DOHH2 (cell line): ENCODE data around the gene PTGS1.

Source experiments
- H3F3A ChIP-seq: fragments of 200-600 bp; sonication (generic), shearing (Covaris generic); 2 replicates; pipeline ENCODE4 v1.6.0; 2016; ENCODE audit warnings: antibody characterized with exemption, mild to moderate bottlenecking; ENCODE audit not compliant: control insufficient read depth, insufficient read depth
- H3K27ac ChIP-seq: fragments of 200-600 bp; sonication (generic); 2 replicates; pipeline ENCODE4 v1.5.1; 2014; ENCODE audit warnings: low read depth, mild to moderate bottlenecking, low read length, moderate library complexity
- H3K27me3 ChIP-seq: fragments of 200-600 bp; sonication (generic); 2 replicates; pipeline ENCODE4 v1.6.1; 2014; ENCODE audit warnings: mild to moderate bottlenecking, low read length, mixed read lengths; ENCODE audit not compliant: control insufficient read depth
- H3K36me3 ChIP-seq: fragments of 200-600 bp; sonication (generic); 2 replicates; pipeline ENCODE4 v1.6.1; 2014; ENCODE audit warnings: mild to moderate bottlenecking, low read length, moderate library complexity, mixed read lengths; ENCODE audit not compliant: control insufficient read depth
- H3K4me1 ChIP-seq: fragments of 200-600 bp; sonication (generic); 2 replicates; pipeline ENCODE4 v1.6.1; 2014; ENCODE audit warnings: mild to moderate bottlenecking, low read length, mixed read lengths; ENCODE audit not compliant: control insufficient read depth
- H3K4me2 ChIP-seq: fragments of 200-600 bp; sonication (generic); 2 replicates; pipeline ENCODE4 v1.6.0; 2014; ENCODE audit warnings: mild to moderate bottlenecking, low read length, moderate library complexity
- H3K4me3 ChIP-seq: fragments of 200-600 bp; sonication (generic); 2 replicates; pipeline ENCODE4 v1.5.1; 2014; ENCODE audit warnings: mild to moderate bottlenecking, low read length, mixed read lengths
- H3K79me2 ChIP-seq: fragments of 200-600 bp; sonication (generic); 2 replicates; pipeline ENCODE4 v1.6.1; 2014; ENCODE audit warnings: mild to moderate bottlenecking, low read length, mixed read lengths; ENCODE audit not compliant: control insufficient read depth
- H3K9me2 ChIP-seq: fragments of 200-600 bp; sonication (generic); replicated peaks from 2 replicates; pipeline ENCODE4 v1.6.1; 2014; ENCODE audit warnings: mild to moderate bottlenecking, low read length, mixed read lengths; ENCODE audit not compliant: control insufficient read depth
- H3K9me3 ChIP-seq: fragments of 200-600 bp; sonication (generic); 2 replicates; pipeline ENCODE4 v1.6.1; 2014; ENCODE audit warnings: antibody characterized with exemption, low read length, mixed read lengths; ENCODE audit not compliant: control insufficient read depth, insufficient read depth
- H4K20me1 ChIP-seq: fragments of 200-600 bp; sonication (generic); 2 replicates; pipeline ENCODE4 v1.6.0; 2014; ENCODE audit warnings: low read depth, mild to moderate bottlenecking, antibody characterized with exemption, low read length, moderate library complexity; ENCODE audit not compliant: control insufficient read depth, insufficient read depth
- EZH2phosphoT487 ChIP-seq: fragments of 200-600 bp; sonication (generic); IDR thresholded peaks from 2 replicates; pipeline ENCODE4 v1.6.1; 2017; ENCODE audit warnings: borderline replicate concordance, mild to moderate bottlenecking, antibody characterized with exemption, low read length, moderate library complexity, mixed read lengths
- TF ChIP-seq, protein P1 (sequence below): fragments of 200-600 bp; sonication (generic); IDR thresholded peaks from one replicate; pipeline ENCODE4 v1.5.1; 2014; ENCODE audit warnings: antibody characterized with exemption, mild to moderate bottlenecking, low read depth, low read length; ENCODE audit not compliant: poor library complexity, severe bottlenecking

Gene PTGS1

GRCh38 chr9:122383992-122384461 lies 13.2 kb downstream of the PTGS1 start:
- Histone ChIP-seq H3K36me3 (no peaks in the 10 kb centered on the region), H3K4me3 (no peak overlapping the region), H3F3A (no peaks in the 10 kb centered on the region), H3K9me2 (no peaks in the 10 kb centered on the region), H3K9me3 (peaks cover 10% of the 10 kb centered on the region), H4K20me1 (no peaks in the 10 kb centered on the region), H3K4me2 (no peak overlapping the region), H3K27me3 (no peaks in the 10 kb centered on the region), H3K4me1 (peaks cover 17% of the 10 kb centered on the region), H3K27ac (no peak overlapping the region), H3K79me2 (no peaks in the 10 kb centered on the region)
- TF ChIP-seq, protein P1, sequence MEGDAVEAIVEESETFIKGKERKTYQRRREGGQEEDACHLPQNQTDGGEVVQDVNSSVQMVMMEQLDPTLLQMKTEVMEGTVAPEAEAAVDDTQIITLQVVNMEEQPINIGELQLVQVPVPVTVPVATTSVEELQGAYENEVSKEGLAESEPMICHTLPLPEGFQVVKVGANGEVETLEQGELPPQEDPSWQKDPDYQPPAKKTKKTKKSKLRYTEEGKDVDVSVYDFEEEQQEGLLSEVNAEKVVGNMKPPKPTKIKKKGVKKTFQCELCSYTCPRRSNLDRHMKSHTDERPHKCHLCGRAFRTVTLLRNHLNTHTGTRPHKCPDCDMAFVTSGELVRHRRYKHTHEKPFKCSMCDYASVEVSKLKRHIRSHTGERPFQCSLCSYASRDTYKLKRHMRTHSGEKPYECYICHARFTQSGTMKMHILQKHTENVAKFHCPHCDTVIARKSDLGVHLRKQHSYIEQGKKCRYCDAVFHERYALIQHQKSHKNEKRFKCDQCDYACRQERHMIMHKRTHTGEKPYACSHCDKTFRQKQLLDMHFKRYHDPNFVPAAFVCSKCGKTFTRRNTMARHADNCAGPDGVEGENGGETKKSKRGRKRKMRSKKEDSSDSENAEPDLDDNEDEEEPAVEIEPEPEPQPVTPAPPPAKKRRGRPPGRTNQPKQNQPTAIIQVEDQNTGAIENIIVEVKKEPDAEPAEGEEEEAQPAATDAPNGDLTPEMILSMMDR: no peak
- no peak for TF ChIP-seq EZH2phosphoT487

- no peak for TF ChIP-seq EZH2phosphoT487
- TF ChIP-seq, protein P1: no peak
- Histone ChIP-seq H3K27ac (no peak overlapping the region), H3K4me1 (peaks cover 38% of the 10 kb centered on the region), H4K20me1 (no peaks in the 10 kb centered on the region), H3K36me3 (no peaks in the 10 kb centered on the region), H3F3A (no peaks in the 10 kb centered on the region), H3K4me2 (no peak overlapping the region), H3K4me3 (no peak overlapping the region), H3K9me3 (no peaks in the 10 kb centered on the region), H3K27me3 (no peaks in the 10 kb centered on the region), H3K9me2 (no peaks in the 10 kb centered on the region), H3K79me2 (no peaks in the 10 kb centered on the region)
Observed at GRCh38 chr9:122386311-122386872, 15.6 kb downstream of the PTGS1 start.

DNA sequence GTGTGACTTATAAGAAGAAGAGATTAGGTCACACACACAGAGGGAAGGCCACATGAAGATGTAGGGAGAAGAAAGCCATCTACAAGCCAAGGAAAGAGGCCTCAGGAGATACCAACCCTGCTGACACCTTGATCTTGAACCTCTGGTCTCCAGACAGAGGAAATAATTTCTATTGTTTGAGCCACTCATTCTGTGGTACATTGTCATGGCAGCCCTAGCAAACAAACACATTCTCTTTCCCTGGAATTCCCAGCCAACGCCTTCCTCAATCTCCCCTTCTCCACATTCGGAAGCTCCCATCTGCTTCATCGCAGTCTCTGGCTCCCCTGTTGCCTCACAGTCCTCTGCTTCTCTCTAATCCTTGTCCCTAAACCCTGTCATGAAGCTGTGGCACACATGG lies 16.7 kb downstream of the PTGS1 start:
- H3K4me3 ChIP-seq: no peak overlapping the region
- H3K79me2 ChIP-seq: no peaks in the 10 kb centered on the region
- H3K27ac ChIP-seq: no peak overlapping the region
- TF ChIP-seq, protein P1: no peak
- TF ChIP-seq EZH2phosphoT487: no peak
- no peaks in the 10 kb centered on the region for H3F3A ChIP-seq
- H4K20me1 ChIP-seq: no peaks in the 10 kb centered on the region
- no peaks in the 10 kb centered on the region for H3K36me3 ChIP-seq
- no peaks in the 10 kb centered on the region for H3K9me2 ChIP-seq
- H3K4me2 ChIP-seq: no peak overlapping the region
- no peaks in the 10 kb centered on the region for H3K27me3 ChIP-seq
- H3K9me3 ChIP-seq: no peaks in the 10 kb centered on the region
- H3K4me1 ChIP-seq: peaks cover 40% of the 10 kb centered on the region
